Measurements from ENCODE around the gene HDDC3. TPM values are rescaled to one million over a fixed set of nuclear protein-coding genes. Genes with fewer than 3 reads are reported as not detected.
A peak's percentile ranks its signal among the peaks of the same experiment; 100 is the strongest.

The HDDC3 gene
- 10 to 100 TPM; 15.9 to 19.0 TPM for total RNA-seq

GRCh38 chr15:90931828-90932659, at the start of gene HDDC3:
Gene HDDC3, minus strand, starts transcription at chr15:90932549. Its CDS starts 9 bp downstream, at chr15:90932540.
- Mint-ChIP-seq H3K4me1 (peaks cover 31% of the 10 kb centered on the region), H3K36me3 (ENCODE audit: low read depth) (peaks cover 34% of the 10 kb centered on the region), H3K27me3 (no peaks in the 10 kb centered on the region), H3K4me3 (peak within 1 kb of the TSS; percentile 83), H3K9me3 (no peaks in the 10 kb centered on the region), H3K27ac (peak within 1 kb of the TSS; percentile 98)
- peak; percentile 65 for ATAC-seq (replicated peaks)

- ATAC-seq (replicated peaks), result peak; percentile 63
- H3K27me3 Mint-ChIP-seq, result no peaks in the 10 kb centered on the region
- peaks cover 80% of the 10 kb centered on the region for H3K36me3 Mint-ChIP-seq (ENCODE audit: low read depth)
- H3K4me1 Mint-ChIP-seq, result peaks cover 7% of the 10 kb centered on the region
- no peak overlapping the region for H3K4me3 Mint-ChIP-seq
- H3K27ac Mint-ChIP-seq, result no peak overlapping the region
- no peaks in the 10 kb centered on the region for H3K9me3 Mint-ChIP-seq
Measured at GRCh38 chr15:90982135-90982534, 49.8 kb upstream of the HDDC3 start.

DNA sequence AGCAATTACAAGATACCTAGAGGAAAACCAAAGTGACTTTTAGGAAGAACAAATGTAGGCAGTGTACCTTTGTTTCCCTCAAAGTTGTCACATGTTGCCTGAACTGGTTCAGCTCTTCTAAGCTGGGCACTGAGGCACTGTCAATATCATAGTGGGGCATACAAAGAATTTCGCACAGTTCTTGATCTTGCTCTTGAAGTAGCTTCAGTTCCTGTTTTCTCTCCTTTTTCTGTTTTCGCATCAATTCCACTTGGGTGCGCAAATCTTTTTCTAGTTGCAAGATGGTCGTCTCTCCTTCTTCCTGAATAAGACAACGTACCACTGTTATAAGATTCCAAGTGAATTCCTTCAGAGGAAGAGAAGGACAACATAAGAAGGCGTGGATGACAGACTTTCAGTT, 49.3 kb upstream of the HDDC3 start:
- Mint-ChIP-seq H3K4me1 (peaks cover 7% of the 10 kb centered on the region), H3K27ac (peak overlapping the region; percentile 9), H3K9me3 (no peaks in the 10 kb centered on the region), H3K27me3 (no peaks in the 10 kb centered on the region), H3K4me3 (no peak overlapping the region), H3K36me3 (ENCODE audit: low read depth) (peaks cover 85% of the 10 kb centered on the region)
- no peak for ATAC-seq (replicated peaks)

GRCh38 chr15:90979582-90979981, 47.2 kb upstream of the HDDC3 start:
- H3K27ac Mint-ChIP-seq, result peak overlapping the region; percentile 49
- H3K4me1 Mint-ChIP-seq, result peaks cover 7% of the 10 kb centered on the region
- no peak for ATAC-seq (replicated peaks)
- H3K36me3 Mint-ChIP-seq (ENCODE audit: low read depth), result peaks cover 100% of the 10 kb centered on the region
- H3K4me3 Mint-ChIP-seq, result no peak overlapping the region
- no peaks in the 10 kb centered on the region for H3K27me3 Mint-ChIP-seq
- no peaks in the 10 kb centered on the region for H3K9me3 Mint-ChIP-seq

GRCh38 chr15:90974216-90974615, 41.9 kb upstream of the HDDC3 start:
- no peaks in the 10 kb centered on the region for H3K9me3 Mint-ChIP-seq
- no peak for ATAC-seq (replicated peaks)
- no peaks in the 10 kb centered on the region for H3K27me3 Mint-ChIP-seq
- no peak overlapping the region for H3K27ac Mint-ChIP-seq
- H3K4me1 Mint-ChIP-seq, result no peaks in the 10 kb centered on the region
- no peak overlapping the region for H3K4me3 Mint-ChIP-seq
- H3K36me3 Mint-ChIP-seq (ENCODE audit: low read depth), result peaks cover 84% of the 10 kb centered on the region

- Mint-ChIP-seq H3K36me3 (ENCODE audit: low read depth) (peaks cover 84% of the 10 kb centered on the region), H3K4me3 (no peak overlapping the region), H3K27ac (no peak overlapping the region), H3K27me3 (no peaks in the 10 kb centered on the region), H3K9me3 (no peaks in the 10 kb centered on the region), H3K4me1 (no peaks in the 10 kb centered on the region)
- no peak for ATAC-seq (replicated peaks)
Measured at GRCh38 chr15:90972133-90972532, 39.8 kb upstream of the HDDC3 start.

- peak overlapping the region; percentile 72 for H3K27ac Mint-ChIP-seq
- H3K36me3 Mint-ChIP-seq (ENCODE audit: low read depth), result peaks cover 84% of the 10 kb centered on the region
- H3K4me3 Mint-ChIP-seq, result no peak overlapping the region
- no peaks in the 10 kb centered on the region for H3K4me1 Mint-ChIP-seq
- no peaks in the 10 kb centered on the region for H3K27me3 Mint-ChIP-seq
- no peaks in the 10 kb centered on the region for H3K9me3 Mint-ChIP-seq
- ATAC-seq (replicated peaks), result no peak
Measured at GRCh38 chr15:90970274-90970673, 37.9 kb upstream of the HDDC3 start.

- H3K27ac Mint-ChIP-seq, result no peak overlapping the region
- no peaks in the 10 kb centered on the region for H3K4me1 Mint-ChIP-seq
- ATAC-seq (replicated peaks), result no peak
- H3K4me3 Mint-ChIP-seq, result no peak overlapping the region
- H3K9me3 Mint-ChIP-seq, result no peaks in the 10 kb centered on the region
- peaks cover 83% of the 10 kb centered on the region for H3K36me3 Mint-ChIP-seq (ENCODE audit: low read depth)
- no peaks in the 10 kb centered on the region for H3K27me3 Mint-ChIP-seq
Measured at GRCh38 chr15:90968434-90968833, 36.1 kb upstream of the HDDC3 start.

GRCh38 chr15:90967206-90967605, 34.9 kb upstream of the HDDC3 start:
- Mint-ChIP-seq H3K27ac (no peak overlapping the region), H3K27me3 (no peaks in the 10 kb centered on the region), H3K4me1 (no peaks in the 10 kb centered on the region), H3K4me3 (no peak overlapping the region), H3K9me3 (no peaks in the 10 kb centered on the region), H3K36me3 (ENCODE audit: low read depth) (peaks cover 86% of the 10 kb centered on the region)
- no peak for ATAC-seq (replicated peaks)

DNA sequence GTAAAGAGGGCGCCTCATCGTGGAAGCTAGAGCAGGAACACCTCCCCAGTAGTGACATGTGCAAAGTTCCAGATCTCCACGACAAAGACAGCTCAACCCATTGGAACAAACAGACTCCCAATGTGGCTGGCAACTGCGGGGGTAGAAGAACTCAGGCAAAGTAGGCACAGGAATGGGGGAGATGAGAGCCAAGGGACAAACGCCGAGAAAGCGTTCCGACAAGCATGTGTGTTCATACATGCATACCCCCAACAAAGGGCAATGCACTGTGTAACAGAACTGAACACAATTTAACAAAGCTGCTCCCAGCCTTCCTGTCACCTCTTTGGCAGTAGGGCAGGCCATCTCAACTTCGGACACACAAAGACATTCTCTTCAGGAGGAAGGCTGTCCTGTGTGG, 33.9 kb upstream of the HDDC3 start:
- no peaks in the 10 kb centered on the region for H3K27me3 Mint-ChIP-seq
- H3K4me1 Mint-ChIP-seq, result no peaks in the 10 kb centered on the region
- H3K27ac Mint-ChIP-seq, result no peak overlapping the region
- H3K36me3 Mint-ChIP-seq (ENCODE audit: low read depth), result peaks cover 96% of the 10 kb centered on the region
- no peaks in the 10 kb centered on the region for H3K9me3 Mint-ChIP-seq
- H3K4me3 Mint-ChIP-seq, result no peak overlapping the region
- no peak for ATAC-seq (replicated peaks)

GRCh38 chr15:90962021-90962420, 29.7 kb upstream of the HDDC3 start:
- no peak overlapping the region for H3K27ac Mint-ChIP-seq
- ATAC-seq (replicated peaks), result no peak
- no peaks in the 10 kb centered on the region for H3K27me3 Mint-ChIP-seq
- H3K9me3 Mint-ChIP-seq, result no peaks in the 10 kb centered on the region
- peaks cover 80% of the 10 kb centered on the region for H3K36me3 Mint-ChIP-seq (ENCODE audit: low read depth)
- no peak overlapping the region for H3K4me3 Mint-ChIP-seq
- H3K4me1 Mint-ChIP-seq, result no peaks in the 10 kb centered on the region

- H3K9me3 Mint-ChIP-seq, result no peaks in the 10 kb centered on the region
- ATAC-seq (replicated peaks), result no peak
- H3K27me3 Mint-ChIP-seq, result no peaks in the 10 kb centered on the region
- H3K4me3 Mint-ChIP-seq, result no peak overlapping the region
- H3K36me3 Mint-ChIP-seq (ENCODE audit: low read depth), result peaks cover 65% of the 10 kb centered on the region
- no peak overlapping the region for H3K27ac Mint-ChIP-seq
- H3K4me1 Mint-ChIP-seq, result no peaks in the 10 kb centered on the region
Measured at GRCh38 chr15:90960298-90961091, 28.1 kb upstream of the HDDC3 start.

DNA sequence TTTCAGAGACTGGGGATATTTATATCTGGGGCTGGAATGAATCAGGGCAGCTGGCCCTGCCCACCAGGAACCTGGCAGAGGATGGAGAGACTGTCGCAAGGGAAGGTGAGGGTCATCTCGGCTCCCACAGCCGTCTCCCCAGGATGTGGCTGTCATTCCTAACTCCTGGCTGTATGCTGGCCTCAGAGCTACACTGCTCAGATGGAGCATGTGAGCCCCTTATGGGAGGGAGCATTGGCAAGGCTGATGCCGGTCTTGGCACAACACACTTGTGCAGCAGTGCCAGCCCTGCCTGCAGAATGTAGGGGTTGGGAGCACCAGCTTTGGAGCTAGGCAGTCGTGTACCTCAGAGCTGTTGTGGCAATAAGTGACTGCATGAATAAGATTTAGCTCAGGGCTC, 27.5 kb upstream of the HDDC3 start:
- H3K4me1 Mint-ChIP-seq, result no peaks in the 10 kb centered on the region
- H3K36me3 Mint-ChIP-seq (ENCODE audit: low read depth), result peaks cover 59% of the 10 kb centered on the region

DNA sequence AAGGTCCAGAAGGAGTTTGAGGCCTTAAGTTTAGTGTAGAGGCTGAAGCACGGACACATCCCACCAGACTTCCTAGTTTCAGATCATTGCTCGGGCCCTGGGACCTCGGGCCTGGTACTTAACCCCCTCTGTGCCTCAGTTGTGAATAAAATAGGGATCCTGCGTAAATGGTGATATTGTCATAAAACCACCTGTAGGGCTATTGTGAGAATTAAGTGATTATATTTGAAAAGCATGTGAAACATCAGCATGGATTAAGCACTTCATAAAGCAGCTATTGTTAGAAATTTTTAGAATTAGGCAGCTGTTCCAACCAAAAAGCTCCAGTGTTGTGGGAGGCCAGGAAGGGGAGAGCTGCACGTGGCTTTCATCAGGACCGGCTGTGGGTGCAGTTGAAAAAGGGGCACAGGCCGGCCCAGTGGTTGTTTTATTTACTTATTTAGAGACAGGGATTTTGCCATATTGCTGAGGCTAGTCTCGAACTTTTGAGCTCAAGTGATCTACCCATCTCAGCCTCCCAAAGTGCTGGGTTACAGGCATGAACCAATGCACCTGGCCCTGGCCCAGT, 26.8 kb upstream of the HDDC3 start:
- no peaks in the 10 kb centered on the region for H3K27me3 Mint-ChIP-seq
- no peaks in the 10 kb centered on the region for H3K9me3 Mint-ChIP-seq
- ATAC-seq (replicated peaks), result no peak
- H3K27ac Mint-ChIP-seq, result no peak overlapping the region
- no peak overlapping the region for H3K4me3 Mint-ChIP-seq
- no peaks in the 10 kb centered on the region for H3K4me1 Mint-ChIP-seq
- peaks cover 58% of the 10 kb centered on the region for H3K36me3 Mint-ChIP-seq (ENCODE audit: low read depth)

More for the DNA sequence above, 27.5 kb upstream of the HDDC3 start:
- no peak overlapping the region for H3K27ac Mint-ChIP-seq
- ATAC-seq (replicated peaks), result no peak
- no peak overlapping the region for H3K4me3 Mint-ChIP-seq
- H3K27me3 Mint-ChIP-seq, result no peaks in the 10 kb centered on the region
- H3K9me3 Mint-ChIP-seq, result no peaks in the 10 kb centered on the region

DNA sequence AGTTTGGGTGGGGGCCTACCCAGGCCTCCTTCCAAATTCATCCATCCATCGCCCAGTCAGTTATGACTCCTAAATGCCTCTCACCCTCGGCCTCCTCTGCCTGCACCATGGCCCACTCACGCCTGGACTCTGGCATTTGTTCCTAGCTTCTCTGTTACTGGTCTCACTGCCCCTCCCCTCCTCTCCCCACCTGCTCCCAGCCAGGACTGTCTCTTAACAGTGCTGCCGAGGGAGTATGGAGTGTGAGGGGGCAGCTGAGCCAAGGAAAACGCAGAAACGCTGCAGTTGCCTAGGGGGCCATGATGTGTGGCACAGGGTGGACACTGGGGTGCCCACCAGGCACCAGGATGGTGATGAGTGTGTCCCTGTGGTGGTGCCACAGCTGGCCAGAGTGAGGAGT, 25.4 kb upstream of the HDDC3 start:
- H3K27ac Mint-ChIP-seq, result no peak overlapping the region
- no peak for ATAC-seq (replicated peaks)
- H3K4me1 Mint-ChIP-seq, result peaks cover 8% of the 10 kb centered on the region
- H3K4me3 Mint-ChIP-seq, result peak overlapping the region; percentile 46
- H3K36me3 Mint-ChIP-seq (ENCODE audit: low read depth), result peaks cover 59% of the 10 kb centered on the region
- H3K9me3 Mint-ChIP-seq, result no peaks in the 10 kb centered on the region
- H3K27me3 Mint-ChIP-seq, result no peaks in the 10 kb centered on the region
